ENCODE results near the gene C1QTNF8. TPM values are rescaled to one million over a fixed set of nuclear protein-coding genes. Genes with fewer than 3 reads are reported as not detected.

Gene C1QTNF8
- total and polyA plus RNA-seq, 2 of the 13 experiments (the other 11 are each of a cell fraction or from before 2014, with no cell fraction given), result 0.09 TPM; not detected in 1

GRCh38 chr16:1082952-1083675, 12.9 kb downstream of the C1QTNF8 start (continued):
- TF ChIP-seq, protein P1, sequence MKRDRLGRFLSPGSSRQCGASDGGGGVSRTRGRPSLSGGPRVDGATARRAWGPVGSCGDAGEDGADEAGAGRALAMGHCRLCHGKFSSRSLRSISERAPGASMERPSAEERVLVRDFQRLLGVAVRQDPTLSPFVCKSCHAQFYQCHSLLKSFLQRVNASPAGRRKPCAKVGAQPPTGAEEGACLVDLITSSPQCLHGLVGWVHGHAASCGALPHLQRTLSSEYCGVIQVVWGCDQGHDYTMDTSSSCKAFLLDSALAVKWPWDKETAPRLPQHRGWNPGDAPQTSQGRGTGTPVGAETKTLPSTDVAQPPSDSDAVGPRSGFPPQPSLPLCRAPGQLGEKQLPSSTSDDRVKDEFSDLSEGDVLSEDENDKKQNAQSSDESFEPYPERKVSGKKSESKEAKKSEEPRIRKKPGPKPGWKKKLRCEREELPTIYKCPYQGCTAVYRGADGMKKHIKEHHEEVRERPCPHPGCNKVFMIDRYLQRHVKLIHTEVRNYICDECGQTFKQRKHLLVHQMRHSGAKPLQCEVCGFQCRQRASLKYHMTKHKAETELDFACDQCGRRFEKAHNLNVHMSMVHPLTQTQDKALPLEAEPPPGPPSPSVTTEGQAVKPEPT (CRISPR knock-in tag; IDR thresholded peaks at IDR 0.05; ENCODE audit: low read depth), result no peak
- TF ChIP-seq GTF2F1 (IDR thresholded peaks at IDR 0.05; ENCODE audit: low read length) (no peak), ZNF839 (CRISPR knock-in tag; IDR thresholded peaks at IDR 0.05; ENCODE audit: borderline replicate concordance) (0 out of 2 replicates have a peak, but pooled peaks have one; percentile 17), ISL2 (CRISPR knock-in tag; IDR thresholded peaks at IDR 0.05) (peak; percentile 19; the same call in 1 of the 2 replicates), ATF1 (CRISPR knock-in tag; IDR thresholded peaks at IDR 0.05) (no peak), ARID3A (IDR thresholded peaks at IDR 0.05; ENCODE audit: low read depth, low read length) (no peak), MAF1 (CRISPR knock-in tag; IDR thresholded peaks at IDR 0.05; ENCODE audit: borderline replicate concordance) (no peak), FOXK1 (CRISPR knock-in tag; IDR thresholded peaks at IDR 0.05; ENCODE audit: borderline replicate concordance, low read depth) (no peak), HOXA7 (CRISPR knock-in tag; IDR thresholded peaks at IDR 0.05) (no peak), MEIS1 (CRISPR knock-in tag; IDR thresholded peaks at IDR 0.05; ENCODE audit: borderline replicate concordance) (no peak), AKAP8 (CRISPR knock-in tag; IDR thresholded peaks at IDR 0.05) (0 out of 2 replicates have a peak, but pooled peaks have one; percentile 1), ASH2L (IDR thresholded peaks at IDR 0.05; ENCODE audit: insufficient read length, low read depth, low read length) (no peak), ZFY (CRISPR knock-in tag; IDR thresholded peaks at IDR 0.05) (0 out of 2 replicates have a peak, but pooled peaks have one; percentile 9), RBFOX2 (IDR thresholded peaks at IDR 0.05; ENCODE audit: low read depth, low read length) (peak; percentile 7), TEAD3 (CRISPR knock-in tag; optimal IDR thresholded peaks at IDR 0.05; ENCODE audit: borderline replicate concordance) (peak; percentile 9), U2AF1 (optimal IDR thresholded peaks at IDR 0.05; ENCODE audit: low read depth, low read length) (no peak), ZBTB2 (CRISPR knock-in tag; IDR thresholded peaks at IDR 0.05; ENCODE audit: low read depth) (peak; percentile 45; the same call in 1 of the 2 replicates), SATB2 (CRISPR knock-in tag; IDR thresholded peaks at IDR 0.05) (no peak), KLF12 (CRISPR knock-in tag; IDR thresholded peaks at IDR 0.05; ENCODE audit: borderline replicate concordance) (0 out of 2 replicates have a peak, but pooled peaks have one; percentile 50)
- TF ChIP-seq, protein P2, sequence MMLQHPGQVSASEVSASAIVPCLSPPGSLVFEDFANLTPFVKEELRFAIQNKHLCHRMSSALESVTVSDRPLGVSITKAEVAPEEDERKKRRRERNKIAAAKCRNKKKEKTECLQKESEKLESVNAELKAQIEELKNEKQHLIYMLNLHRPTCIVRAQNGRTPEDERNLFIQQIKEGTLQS (CRISPR knock-in tag; IDR thresholded peaks at IDR 0.05), result no peak
